Gastrocnemius medialis (tissue), 4 donors: ENCODE data around the gene INPP4B.

Source experiments
- POLR2A ChIP-seq, 2 donors: fragments of 450-650 bp; IDR thresholded peaks; one replicate each; pipeline ENCODE4 v1.6.1; 2017; ENCODE audit warnings: antibody characterized with exemption in 2 of 2, mild to moderate bottlenecking in 2 of 2, moderate library complexity in 2 of 2
- TF ChIP-seq, protein P1 (sequence below), 5 experiments: fragments of 450-650 bp in 3 of 5; fragments of 200-600 bp in 2 of 5; sonication (generic) in 2 of 5; IDR thresholded peaks in 4 of 5; conservative IDR thresholded peaks in 1 of 5; 1 replicate in 4 of 5; 2 replicates in 1 of 5; pipeline ENCODE4 v1.5.1; 2016 to 2019; ENCODE audit warnings: antibody characterized with exemption in 5 of 5, mild to moderate bottlenecking in 3 of 5, moderate library complexity in 3 of 5

DNA sequence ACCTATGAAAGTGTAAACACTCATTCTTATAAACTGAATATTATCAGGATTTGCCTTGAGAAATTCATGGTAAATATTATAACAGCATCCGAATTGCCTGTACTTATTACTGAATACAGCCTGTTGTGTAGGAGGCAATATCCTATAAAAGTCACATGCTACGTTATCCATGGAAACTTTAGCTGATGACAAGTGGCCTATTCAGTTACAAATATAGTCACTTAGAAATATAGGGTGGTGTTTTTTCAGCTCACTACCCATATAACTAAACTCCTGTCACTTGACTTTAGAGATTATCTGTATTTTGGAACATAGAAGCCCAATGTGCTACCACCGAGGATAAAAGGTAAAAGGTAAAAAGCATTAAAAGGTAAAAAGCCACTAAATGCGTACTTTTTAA lies 493.4 kb downstream of the INPP4B start:
- TF ChIP-seq, protein P1, sequence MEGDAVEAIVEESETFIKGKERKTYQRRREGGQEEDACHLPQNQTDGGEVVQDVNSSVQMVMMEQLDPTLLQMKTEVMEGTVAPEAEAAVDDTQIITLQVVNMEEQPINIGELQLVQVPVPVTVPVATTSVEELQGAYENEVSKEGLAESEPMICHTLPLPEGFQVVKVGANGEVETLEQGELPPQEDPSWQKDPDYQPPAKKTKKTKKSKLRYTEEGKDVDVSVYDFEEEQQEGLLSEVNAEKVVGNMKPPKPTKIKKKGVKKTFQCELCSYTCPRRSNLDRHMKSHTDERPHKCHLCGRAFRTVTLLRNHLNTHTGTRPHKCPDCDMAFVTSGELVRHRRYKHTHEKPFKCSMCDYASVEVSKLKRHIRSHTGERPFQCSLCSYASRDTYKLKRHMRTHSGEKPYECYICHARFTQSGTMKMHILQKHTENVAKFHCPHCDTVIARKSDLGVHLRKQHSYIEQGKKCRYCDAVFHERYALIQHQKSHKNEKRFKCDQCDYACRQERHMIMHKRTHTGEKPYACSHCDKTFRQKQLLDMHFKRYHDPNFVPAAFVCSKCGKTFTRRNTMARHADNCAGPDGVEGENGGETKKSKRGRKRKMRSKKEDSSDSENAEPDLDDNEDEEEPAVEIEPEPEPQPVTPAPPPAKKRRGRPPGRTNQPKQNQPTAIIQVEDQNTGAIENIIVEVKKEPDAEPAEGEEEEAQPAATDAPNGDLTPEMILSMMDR (IDR thresholded peaks at IDR 0.05 in 4 of 5, conservative IDR thresholded peaks at IDR 0.05 in 1 of 5), result no peak
- TF ChIP-seq POLR2A (IDR thresholded peaks at IDR 0.05), result no peak
